GM12874 (cell line): ENCODE measurements around the gene HIVEP2.

ENCODE experiments used
- TF ChIP-seq, protein P1 (sequence below): IDR thresholded peaks from 2 replicates; pipeline ENCODE4 v1.5.1; 2011; ENCODE audit warnings: low read depth, mild to moderate bottlenecking, control low read depth, low read length, moderate library complexity; ENCODE audit not compliant: insufficient read depth

Gene HIVEP2

GRCh38 chr6:142850679-142851423 lies 94.1 kb downstream of the HIVEP2 start:
- TF ChIP-seq, protein P1, sequence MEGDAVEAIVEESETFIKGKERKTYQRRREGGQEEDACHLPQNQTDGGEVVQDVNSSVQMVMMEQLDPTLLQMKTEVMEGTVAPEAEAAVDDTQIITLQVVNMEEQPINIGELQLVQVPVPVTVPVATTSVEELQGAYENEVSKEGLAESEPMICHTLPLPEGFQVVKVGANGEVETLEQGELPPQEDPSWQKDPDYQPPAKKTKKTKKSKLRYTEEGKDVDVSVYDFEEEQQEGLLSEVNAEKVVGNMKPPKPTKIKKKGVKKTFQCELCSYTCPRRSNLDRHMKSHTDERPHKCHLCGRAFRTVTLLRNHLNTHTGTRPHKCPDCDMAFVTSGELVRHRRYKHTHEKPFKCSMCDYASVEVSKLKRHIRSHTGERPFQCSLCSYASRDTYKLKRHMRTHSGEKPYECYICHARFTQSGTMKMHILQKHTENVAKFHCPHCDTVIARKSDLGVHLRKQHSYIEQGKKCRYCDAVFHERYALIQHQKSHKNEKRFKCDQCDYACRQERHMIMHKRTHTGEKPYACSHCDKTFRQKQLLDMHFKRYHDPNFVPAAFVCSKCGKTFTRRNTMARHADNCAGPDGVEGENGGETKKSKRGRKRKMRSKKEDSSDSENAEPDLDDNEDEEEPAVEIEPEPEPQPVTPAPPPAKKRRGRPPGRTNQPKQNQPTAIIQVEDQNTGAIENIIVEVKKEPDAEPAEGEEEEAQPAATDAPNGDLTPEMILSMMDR = no peak

DNA sequence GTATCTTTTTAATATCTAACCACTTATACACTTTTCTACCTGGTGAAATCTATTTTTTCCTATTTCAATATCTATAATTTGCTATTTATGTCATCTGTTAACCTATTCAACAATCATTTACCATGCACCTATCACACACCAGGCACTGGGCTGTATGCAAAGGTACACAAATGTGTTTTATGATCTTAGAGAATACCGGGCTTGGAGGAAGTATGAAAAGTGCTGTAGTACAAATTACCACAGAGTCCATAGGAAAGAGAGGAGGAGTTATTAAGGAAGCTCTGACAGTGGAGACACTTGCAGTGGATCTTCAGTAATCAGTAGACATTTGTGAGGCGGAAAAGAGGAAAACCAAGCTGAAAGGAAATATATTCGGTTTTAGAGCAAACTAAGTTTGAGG lies 96.0 kb downstream of the HIVEP2 start:
- TF ChIP-seq, protein P1 = no peak

DNA sequence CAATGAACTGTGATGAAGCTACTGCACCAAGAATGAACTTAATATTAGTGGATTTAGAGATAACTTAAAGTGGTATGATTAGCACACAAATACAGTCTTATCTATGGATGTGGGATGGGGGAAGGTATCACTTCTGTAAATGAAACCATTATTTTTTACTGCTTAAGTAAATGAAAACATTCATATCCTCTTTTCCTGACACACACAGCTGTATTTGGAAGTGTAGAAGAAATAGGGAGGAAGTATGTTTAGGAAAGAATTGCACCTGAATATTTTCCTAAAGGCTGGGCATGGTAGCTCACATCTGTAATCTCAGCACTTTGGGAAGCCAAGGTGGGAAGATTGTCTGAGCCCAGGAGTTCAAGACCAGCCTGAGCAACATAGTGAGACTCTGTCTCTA lies 96.8 kb downstream of the HIVEP2 start:
- TF ChIP-seq, protein P1 = no peak

DNA sequence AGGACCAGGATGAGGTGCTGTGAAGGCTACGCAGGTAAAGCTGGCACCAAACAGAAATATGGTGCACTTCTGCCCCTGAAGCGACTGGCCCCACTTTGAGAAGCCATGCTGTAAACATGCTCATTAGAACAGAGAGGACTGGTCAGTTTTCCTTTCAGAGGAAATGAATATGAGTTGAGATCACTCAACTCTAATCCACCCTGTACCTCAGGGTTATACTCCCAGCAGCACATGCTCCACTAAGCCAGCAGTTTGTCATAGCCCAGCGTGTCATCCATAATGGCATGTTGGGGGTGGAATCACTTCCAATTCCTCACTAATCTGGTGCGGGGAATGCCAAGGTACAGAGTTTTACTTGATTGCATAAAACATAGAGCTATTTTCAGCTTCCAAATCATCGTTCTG lies 98.1 kb downstream of the HIVEP2 start:
- TF ChIP-seq, protein P1 = no peak

DNA sequence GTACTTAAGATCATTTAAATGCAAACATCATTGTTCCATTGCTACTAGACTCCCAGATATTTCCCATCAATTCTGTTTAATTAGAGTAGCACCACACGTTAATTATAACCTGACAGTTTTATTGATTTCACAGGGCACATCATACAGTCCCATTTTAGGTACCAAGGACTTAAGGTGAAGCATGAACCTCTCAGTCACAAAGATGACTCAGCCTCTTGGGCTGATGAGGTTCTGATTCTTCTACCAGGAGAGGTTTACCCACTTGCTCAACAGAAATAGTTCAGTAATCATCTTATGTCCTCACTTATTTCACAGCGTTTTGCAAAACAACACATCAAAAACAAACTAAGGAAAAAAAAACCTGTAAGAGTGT lies 98.5 kb downstream of the HIVEP2 start:
- TF ChIP-seq, protein P1 = no peak

- TF ChIP-seq, protein P1 = no peak
Observed at GRCh38 chr6:142845624-142846458, 99.1 kb downstream of the HIVEP2 start.

DNA sequence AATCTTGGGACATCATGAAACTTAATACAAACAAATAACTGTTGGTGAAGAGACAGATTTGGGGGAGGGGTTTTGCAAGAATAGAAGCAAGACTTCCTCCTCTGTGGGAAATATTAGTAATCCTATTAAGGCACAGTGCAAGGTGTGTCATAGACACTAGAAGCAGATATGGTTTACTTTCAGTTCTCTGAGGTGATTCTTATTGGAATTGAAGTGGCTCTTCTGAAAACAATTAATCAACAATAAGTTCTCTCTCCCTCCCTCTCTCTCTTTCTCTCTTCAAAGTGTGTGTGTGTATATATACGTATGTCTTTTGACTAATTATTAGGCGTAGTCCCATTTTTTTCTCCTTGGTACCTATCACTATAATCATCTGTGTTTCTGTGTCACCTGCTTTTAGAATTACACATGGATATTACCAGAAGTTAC lies 99.8 kb downstream of the HIVEP2 start:
- TF ChIP-seq, protein P1 = no peak
